Activated CD4-positive, alpha-beta T cell treated with anti-CD3 and anti-CD28 coated beads, Interleukin-2, amount 50 U/mL, for 16 hours (primary cell): ENCODE data around the gene MAP2K1.

Experiments used
- DNase-seq: peaks from one replicate; pipeline ENCODE4 v3.0.0-alpha.2; 2020

MAP2K1 gene

DNA sequence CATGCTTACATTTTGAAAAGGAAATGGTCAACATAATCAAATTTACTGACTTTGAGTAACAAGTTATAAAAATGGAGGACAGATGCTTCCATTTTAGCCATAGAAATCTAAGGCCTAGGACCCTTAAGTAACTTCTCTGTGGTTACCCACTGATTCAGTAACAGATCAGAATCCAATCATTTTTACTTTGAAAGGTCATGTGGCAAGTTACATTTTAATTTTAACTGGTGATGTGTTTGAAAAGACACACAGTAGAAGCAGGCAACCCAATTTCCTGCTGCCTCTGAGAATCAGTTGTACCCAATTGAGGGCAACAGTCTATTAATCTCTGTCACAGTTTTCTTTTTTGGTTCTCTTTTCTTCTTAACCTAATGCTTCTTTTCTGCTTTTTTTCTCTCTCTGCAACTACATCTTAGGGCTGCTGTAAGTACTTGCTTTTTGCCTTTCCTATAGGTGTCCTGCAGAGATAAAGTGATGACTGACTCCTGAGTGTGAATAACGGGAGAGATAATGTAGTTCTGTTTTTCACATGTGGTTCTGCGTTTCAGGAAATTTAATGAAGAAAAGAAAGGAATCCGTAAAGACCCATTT, 121.7 kb downstream of the MAP2K1 start:
- DNase-seq = no peak

DNA sequence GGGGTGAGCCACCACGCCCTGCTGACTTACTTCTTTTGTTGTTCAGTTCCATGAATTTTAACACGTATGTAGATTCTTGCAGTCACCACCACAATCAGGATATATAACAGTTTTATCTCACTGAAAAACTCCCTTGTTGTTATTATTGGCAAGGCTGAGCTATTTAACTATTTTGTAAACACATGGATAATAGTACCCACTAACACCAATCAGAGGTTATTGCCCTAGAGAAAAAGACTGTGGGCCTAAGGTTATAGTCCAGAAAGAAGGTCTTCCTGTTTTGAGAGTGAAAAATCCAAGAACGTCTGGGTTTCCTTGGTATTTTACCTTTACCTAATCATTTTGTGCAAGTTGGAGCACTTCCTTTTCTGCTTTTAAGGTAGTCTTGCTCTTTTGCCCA, 127.9 kb downstream of the MAP2K1 start:
- no peak for DNase-seq

DNA sequence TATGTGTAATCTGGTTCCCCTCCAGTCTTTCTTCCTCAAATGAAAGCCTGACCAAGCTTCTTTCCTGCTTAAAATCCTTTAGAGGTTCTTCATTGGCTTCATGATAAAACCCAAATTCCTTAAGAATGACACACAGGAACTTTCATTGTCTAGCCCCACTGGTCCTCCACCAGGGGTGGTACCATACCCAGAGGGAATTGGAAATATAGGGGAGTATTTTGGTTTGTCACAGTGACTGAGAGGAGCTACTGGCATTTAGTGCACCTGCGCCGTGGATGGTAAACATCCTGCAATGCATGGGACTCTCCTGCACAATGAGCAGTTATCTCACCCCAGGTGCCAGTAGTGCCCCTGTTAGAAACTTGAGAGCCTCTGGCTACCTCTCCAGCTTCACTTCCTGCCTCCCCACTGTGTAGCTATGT, 129.2 kb downstream of the MAP2K1 start:
- DNase-seq = no peak

- DNase-seq = no peak
These were observed 137.2 kb downstream of the MAP2K1 start for GRCh38 chr15:66523926-66524325.

GRCh38 chr15:66524838-66525237, 138.1 kb downstream of the MAP2K1 start:
- no peak for DNase-seq

GRCh38 chr15:66535056-66535455, 148.3 kb downstream of the MAP2K1 start:
- DNase-seq = no peak
